DOHH2 (cell line): ENCODE data around the gene CRYBG3.

Experiments
- H3F3A ChIP-seq: fragments of 200-600 bp; sonication (generic), shearing (Covaris generic); 2 replicates; pipeline ENCODE4 v1.6.0; 2016; ENCODE audit warnings: antibody characterized with exemption, mild to moderate bottlenecking; ENCODE audit not compliant: control insufficient read depth, insufficient read depth
- H3K27ac ChIP-seq: fragments of 200-600 bp; sonication (generic); 2 replicates; pipeline ENCODE4 v1.5.1; 2014; ENCODE audit warnings: low read depth, mild to moderate bottlenecking, low read length, moderate library complexity
- H3K27me3 ChIP-seq: fragments of 200-600 bp; sonication (generic); 2 replicates; pipeline ENCODE4 v1.6.1; 2014; ENCODE audit warnings: mild to moderate bottlenecking, low read length, mixed read lengths; ENCODE audit not compliant: control insufficient read depth
- H3K36me3 ChIP-seq: fragments of 200-600 bp; sonication (generic); 2 replicates; pipeline ENCODE4 v1.6.1; 2014; ENCODE audit warnings: mild to moderate bottlenecking, low read length, moderate library complexity, mixed read lengths; ENCODE audit not compliant: control insufficient read depth
- H3K4me1 ChIP-seq: fragments of 200-600 bp; sonication (generic); 2 replicates; pipeline ENCODE4 v1.6.1; 2014; ENCODE audit warnings: mild to moderate bottlenecking, low read length, mixed read lengths; ENCODE audit not compliant: control insufficient read depth
- H3K4me2 ChIP-seq: fragments of 200-600 bp; sonication (generic); 2 replicates; pipeline ENCODE4 v1.6.0; 2014; ENCODE audit warnings: mild to moderate bottlenecking, low read length, moderate library complexity
- H3K4me3 ChIP-seq: fragments of 200-600 bp; sonication (generic); 2 replicates; pipeline ENCODE4 v1.5.1; 2014; ENCODE audit warnings: mild to moderate bottlenecking, low read length, mixed read lengths
- H3K79me2 ChIP-seq: fragments of 200-600 bp; sonication (generic); 2 replicates; pipeline ENCODE4 v1.6.1; 2014; ENCODE audit warnings: mild to moderate bottlenecking, low read length, mixed read lengths; ENCODE audit not compliant: control insufficient read depth
- H3K9me2 ChIP-seq: fragments of 200-600 bp; sonication (generic); replicated peaks from 2 replicates; pipeline ENCODE4 v1.6.1; 2014; ENCODE audit warnings: mild to moderate bottlenecking, low read length, mixed read lengths; ENCODE audit not compliant: control insufficient read depth
- H3K9me3 ChIP-seq: fragments of 200-600 bp; sonication (generic); 2 replicates; pipeline ENCODE4 v1.6.1; 2014; ENCODE audit warnings: antibody characterized with exemption, low read length, mixed read lengths; ENCODE audit not compliant: control insufficient read depth, insufficient read depth
- H4K20me1 ChIP-seq: fragments of 200-600 bp; sonication (generic); 2 replicates; pipeline ENCODE4 v1.6.0; 2014; ENCODE audit warnings: low read depth, mild to moderate bottlenecking, antibody characterized with exemption, low read length, moderate library complexity; ENCODE audit not compliant: control insufficient read depth, insufficient read depth
- CTCF ChIP-seq: fragments of 200-600 bp; sonication (generic); IDR thresholded peaks from one replicate; pipeline ENCODE4 v1.5.1; 2014; ENCODE audit warnings: antibody characterized with exemption, mild to moderate bottlenecking, low read depth, low read length; ENCODE audit not compliant: poor library complexity, severe bottlenecking
- EZH2phosphoT487 ChIP-seq: fragments of 200-600 bp; sonication (generic); IDR thresholded peaks from 2 replicates; pipeline ENCODE4 v1.6.1; 2017; ENCODE audit warnings: borderline replicate concordance, mild to moderate bottlenecking, antibody characterized with exemption, low read length, moderate library complexity, mixed read lengths

The CRYBG3 gene

GRCh38 chr3:97827741-97828471, 6.1 kb downstream of the CRYBG3 start:
- H3K4me3 ChIP-seq: no peak overlapping the region
- H3K27ac ChIP-seq: no peak overlapping the region
- no peaks in the 10 kb centered on the region for H3K9me2 ChIP-seq
- H3K4me1 ChIP-seq: peaks cover 7% of the 10 kb centered on the region
- no peaks in the 10 kb centered on the region for H3K9me3 ChIP-seq
- H3F3A ChIP-seq: 0 out of 2 replicates have a peak, but pooled peaks cover 3% of the 10 kb centered on the region
- TF ChIP-seq CTCF: no peak
- no peak for TF ChIP-seq EZH2phosphoT487
- H3K79me2 ChIP-seq: no peaks in the 10 kb centered on the region
- H4K20me1 ChIP-seq: no peaks in the 10 kb centered on the region
- no peaks in the 10 kb centered on the region for H3K36me3 ChIP-seq
- no peak overlapping the region for H3K4me2 ChIP-seq
- peaks cover 14% of the 10 kb centered on the region for H3K27me3 ChIP-seq

GRCh38 chr3:97829198-97829597, 7.4 kb downstream of the CRYBG3 start:
- no peaks in the 10 kb centered on the region for H3K9me3 ChIP-seq
- no peaks in the 10 kb centered on the region for H3K36me3 ChIP-seq
- no peaks in the 10 kb centered on the region for H3F3A ChIP-seq
- no peak overlapping the region for H3K4me2 ChIP-seq
- no peak for TF ChIP-seq EZH2phosphoT487
- TF ChIP-seq CTCF: no peak
- H4K20me1 ChIP-seq: no peaks in the 10 kb centered on the region
- no peak overlapping the region for H3K27ac ChIP-seq
- no peaks in the 10 kb centered on the region for H3K9me2 ChIP-seq
- H3K79me2 ChIP-seq: no peaks in the 10 kb centered on the region
- no peaks in the 10 kb centered on the region for H3K4me1 ChIP-seq
- H3K4me3 ChIP-seq: no peak overlapping the region
- H3K27me3 ChIP-seq: peaks cover 5% of the 10 kb centered on the region; the same call in 1 of the 2 replicates

- H3K4me3 ChIP-seq: no peak overlapping the region
- H3K79me2 ChIP-seq: no peaks in the 10 kb centered on the region
- no peak for TF ChIP-seq CTCF
- TF ChIP-seq EZH2phosphoT487: no peak
- H3K27ac ChIP-seq: no peak overlapping the region
- H3K27me3 ChIP-seq: no peaks in the 10 kb centered on the region
- H3K4me2 ChIP-seq: no peak overlapping the region
- no peaks in the 10 kb centered on the region for H3K9me2 ChIP-seq
- H4K20me1 ChIP-seq: no peaks in the 10 kb centered on the region
- H3K4me1 ChIP-seq: no peaks in the 10 kb centered on the region
- no peaks in the 10 kb centered on the region for H3K36me3 ChIP-seq
- no peaks in the 10 kb centered on the region for H3F3A ChIP-seq
- no peaks in the 10 kb centered on the region for H3K9me3 ChIP-seq
Measured at GRCh38 chr3:97830638-97831037, 8.8 kb downstream of the CRYBG3 start.
